ENCODE results near the gene ALKBH6.

DNA sequence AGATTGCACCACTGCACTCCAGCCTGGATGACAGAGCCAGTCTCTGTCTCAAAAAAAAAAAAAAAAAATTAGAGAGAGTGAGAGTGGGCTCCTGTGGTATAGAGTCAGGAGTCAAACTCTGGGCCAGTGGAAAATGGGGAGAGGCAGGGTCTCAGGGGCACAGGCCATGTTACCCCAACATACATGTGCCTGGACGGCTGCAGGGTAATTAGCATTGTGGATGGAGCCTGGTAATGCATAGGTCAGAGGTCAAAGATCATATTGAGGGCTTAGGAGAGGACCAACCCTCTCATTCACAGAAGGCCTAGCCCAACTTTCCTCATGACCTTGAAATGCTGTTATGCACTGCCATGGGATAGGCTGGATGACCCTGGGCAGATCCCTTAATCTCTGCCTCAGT lies 11.5 kb upstream of the ALKBH6 start:
- TF ChIP-seq, protein P1, sequence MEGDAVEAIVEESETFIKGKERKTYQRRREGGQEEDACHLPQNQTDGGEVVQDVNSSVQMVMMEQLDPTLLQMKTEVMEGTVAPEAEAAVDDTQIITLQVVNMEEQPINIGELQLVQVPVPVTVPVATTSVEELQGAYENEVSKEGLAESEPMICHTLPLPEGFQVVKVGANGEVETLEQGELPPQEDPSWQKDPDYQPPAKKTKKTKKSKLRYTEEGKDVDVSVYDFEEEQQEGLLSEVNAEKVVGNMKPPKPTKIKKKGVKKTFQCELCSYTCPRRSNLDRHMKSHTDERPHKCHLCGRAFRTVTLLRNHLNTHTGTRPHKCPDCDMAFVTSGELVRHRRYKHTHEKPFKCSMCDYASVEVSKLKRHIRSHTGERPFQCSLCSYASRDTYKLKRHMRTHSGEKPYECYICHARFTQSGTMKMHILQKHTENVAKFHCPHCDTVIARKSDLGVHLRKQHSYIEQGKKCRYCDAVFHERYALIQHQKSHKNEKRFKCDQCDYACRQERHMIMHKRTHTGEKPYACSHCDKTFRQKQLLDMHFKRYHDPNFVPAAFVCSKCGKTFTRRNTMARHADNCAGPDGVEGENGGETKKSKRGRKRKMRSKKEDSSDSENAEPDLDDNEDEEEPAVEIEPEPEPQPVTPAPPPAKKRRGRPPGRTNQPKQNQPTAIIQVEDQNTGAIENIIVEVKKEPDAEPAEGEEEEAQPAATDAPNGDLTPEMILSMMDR (IDR thresholded peaks at IDR 0.05; ENCODE audit: borderline replicate concordance, extremely low read depth, low read length, poor library complexity, severe bottlenecking): no peak
- TF ChIP-seq EZH2 (IDR thresholded peaks at IDR 0.05; ENCODE audit: borderline replicate concordance, low read depth, low read length, severe bottlenecking): no peak
